Epithelial cell of esophagus (primary cell): ENCODE measurements around the gene MITD1.
"Not testable (repeated sequence)": the region's sequence is repeated elsewhere in the genome, so short reads cannot be mapped to it uniquely, and the experiment has no call there.

Experiments used
- DNase-seq: peaks from one replicate; pipeline ENCODE4 v3.0.0; 2010; ENCODE audit warnings: low read depth
- H3K4me3 ChIP-seq: 2 replicates; pipeline ENCODE4 v1.5.1; 2011; ENCODE audit warnings: mild to moderate bottlenecking, low read length, control low read depth
- TF ChIP-seq, protein P1 (sequence below): IDR thresholded peaks from 2 replicates; pipeline ENCODE4 v1.5.1; 2011; ENCODE audit warnings: low read depth, mild to moderate bottlenecking, low read length, control low read depth, inconsistent platforms; ENCODE audit not compliant: insufficient read depth; ENCODE audit errors: missing control alignments

MITD1 gene

GRCh38 chr2:99140056-99140859, 40.6 kb downstream of the MITD1 start:
- peak overlapping the region; percentile 73 for H3K4me3 ChIP-seq
- no peak for DNase-seq
- TF ChIP-seq, protein P1, sequence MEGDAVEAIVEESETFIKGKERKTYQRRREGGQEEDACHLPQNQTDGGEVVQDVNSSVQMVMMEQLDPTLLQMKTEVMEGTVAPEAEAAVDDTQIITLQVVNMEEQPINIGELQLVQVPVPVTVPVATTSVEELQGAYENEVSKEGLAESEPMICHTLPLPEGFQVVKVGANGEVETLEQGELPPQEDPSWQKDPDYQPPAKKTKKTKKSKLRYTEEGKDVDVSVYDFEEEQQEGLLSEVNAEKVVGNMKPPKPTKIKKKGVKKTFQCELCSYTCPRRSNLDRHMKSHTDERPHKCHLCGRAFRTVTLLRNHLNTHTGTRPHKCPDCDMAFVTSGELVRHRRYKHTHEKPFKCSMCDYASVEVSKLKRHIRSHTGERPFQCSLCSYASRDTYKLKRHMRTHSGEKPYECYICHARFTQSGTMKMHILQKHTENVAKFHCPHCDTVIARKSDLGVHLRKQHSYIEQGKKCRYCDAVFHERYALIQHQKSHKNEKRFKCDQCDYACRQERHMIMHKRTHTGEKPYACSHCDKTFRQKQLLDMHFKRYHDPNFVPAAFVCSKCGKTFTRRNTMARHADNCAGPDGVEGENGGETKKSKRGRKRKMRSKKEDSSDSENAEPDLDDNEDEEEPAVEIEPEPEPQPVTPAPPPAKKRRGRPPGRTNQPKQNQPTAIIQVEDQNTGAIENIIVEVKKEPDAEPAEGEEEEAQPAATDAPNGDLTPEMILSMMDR = no peak

GRCh38 chr2:99139003-99139402, 41.9 kb downstream of the MITD1 start:
- TF ChIP-seq, protein P1 = no peak
- H3K4me3 ChIP-seq = no peak overlapping the region
- DNase-seq = no peak

- not testable (repeated sequence) for DNase-seq, H3K4me3 ChIP-seq
Measured at GRCh38 chr2:99135044-99135556, 45.8 kb downstream of the MITD1 start.

- DNase-seq = no peak
- TF ChIP-seq, protein P1 = no peak
Measured at GRCh38 chr2:99127981-99128380, 52.9 kb downstream of the MITD1 start.

More at GRCh38 chr2:99127981-99128380, 52.9 kb downstream of the MITD1 start:
- no peak overlapping the region for H3K4me3 ChIP-seq
